Left forelimb (tissue), 1 donor: ENCODE measurements around the gene LRRC71.

Source experiments
- DNase-seq: peaks from one replicate; pipeline ENCODE4 v3.0.0-alpha.2; 2018; ENCODE audit warnings: low spot score

LRRC71 gene

GRCh38 chr1:156947127-156947526 is 26.7 kb downstream of the LRRC71 start:
- DNase-seq: peak; percentile 34

DNA sequence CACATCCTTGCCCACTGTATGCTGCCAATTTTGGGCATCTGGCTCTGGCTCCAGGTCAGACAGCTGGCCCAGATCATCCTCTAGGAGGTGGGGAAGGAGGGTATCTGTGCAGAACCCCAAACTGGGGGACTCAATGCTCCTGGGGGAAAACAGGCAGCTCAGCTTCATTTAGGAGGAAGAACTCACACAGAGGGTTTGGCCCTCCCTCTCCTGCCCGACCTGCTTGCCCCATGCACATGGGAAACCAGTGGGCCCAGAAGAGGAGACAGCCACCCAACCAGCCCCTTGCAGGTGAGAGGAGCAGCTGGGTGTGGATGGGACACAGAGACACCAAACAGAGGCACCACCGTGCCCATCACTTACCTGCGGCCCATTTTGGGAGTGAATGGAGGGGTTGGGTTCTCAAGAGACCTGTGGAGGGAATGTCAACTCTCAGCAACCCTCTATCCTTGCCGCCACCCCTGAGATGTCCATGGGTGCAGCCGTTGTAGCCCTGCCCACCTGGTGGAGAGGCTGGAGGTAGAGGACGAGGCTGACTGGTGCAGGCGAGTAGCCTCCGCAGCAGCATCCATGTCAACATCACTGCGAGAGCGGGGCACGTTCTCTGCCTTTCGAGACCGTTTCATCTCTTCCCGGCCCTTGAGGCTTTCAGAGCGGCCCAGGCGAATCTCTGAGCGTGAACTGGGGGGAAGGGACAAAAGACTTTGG is 27.5 kb downstream of the LRRC71 start:
- peak; percentile 51 for DNase-seq

DNA sequence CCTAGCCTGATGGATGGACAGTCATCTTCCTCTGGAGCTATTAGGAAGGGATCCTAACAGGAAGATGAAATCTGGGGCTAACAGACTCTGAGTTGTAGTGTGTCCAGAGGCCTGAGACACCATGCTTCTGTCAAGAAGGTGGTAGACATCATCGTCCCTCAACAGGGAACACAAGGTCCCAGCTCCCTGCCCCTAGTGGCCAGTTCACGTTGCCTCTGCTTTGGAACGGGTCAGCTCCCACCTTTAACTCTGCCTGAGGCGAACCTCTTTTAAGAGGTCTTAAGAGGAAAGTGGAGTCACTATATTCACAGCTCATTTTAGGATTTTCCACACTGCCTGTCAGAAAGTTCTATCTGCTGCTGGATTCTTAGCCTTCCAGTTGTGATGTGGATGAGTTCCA is 28.3 kb downstream of the LRRC71 start:
- DNase-seq: peak; percentile 8

- no peak for DNase-seq
Measured at GRCh38 chr1:156949127-156949526, 28.7 kb downstream of the LRRC71 start.

GRCh38 chr1:156951371-156951770 is 30.9 kb downstream of the LRRC71 start:
- DNase-seq: no peak

GRCh38 chr1:156953571-156953970 is 33.1 kb downstream of the LRRC71 start:
- DNase-seq: no peak

- no peak for DNase-seq
Measured at GRCh38 chr1:156956333-156956732, 35.9 kb downstream of the LRRC71 start.

DNA sequence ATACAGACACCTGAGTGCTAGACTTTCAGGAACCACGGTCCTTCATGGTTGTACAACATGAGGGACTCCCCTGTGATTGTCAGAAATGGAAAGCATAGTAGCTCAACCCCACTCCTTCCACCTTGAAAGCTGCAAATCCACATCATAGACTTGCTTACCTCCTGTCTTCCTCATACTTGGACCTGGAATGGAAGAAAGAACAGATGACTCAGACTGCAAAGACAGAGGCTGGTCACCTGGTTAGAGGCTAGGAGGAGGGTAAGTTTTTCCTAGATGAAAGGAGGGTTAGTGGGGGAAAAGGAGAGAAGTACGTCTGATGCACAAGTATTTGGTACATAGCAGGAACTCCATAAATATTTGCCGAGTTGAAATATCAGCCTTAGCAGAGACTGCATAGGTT is 37.2 kb downstream of the LRRC71 start:
- DNase-seq: no peak

- no peak for DNase-seq
Measured at GRCh38 chr1:156958247-156958714, 37.8 kb downstream of the LRRC71 start.

- DNase-seq: no peak
Measured at GRCh38 chr1:156959414-156959813, 39.0 kb downstream of the LRRC71 start.

DNA sequence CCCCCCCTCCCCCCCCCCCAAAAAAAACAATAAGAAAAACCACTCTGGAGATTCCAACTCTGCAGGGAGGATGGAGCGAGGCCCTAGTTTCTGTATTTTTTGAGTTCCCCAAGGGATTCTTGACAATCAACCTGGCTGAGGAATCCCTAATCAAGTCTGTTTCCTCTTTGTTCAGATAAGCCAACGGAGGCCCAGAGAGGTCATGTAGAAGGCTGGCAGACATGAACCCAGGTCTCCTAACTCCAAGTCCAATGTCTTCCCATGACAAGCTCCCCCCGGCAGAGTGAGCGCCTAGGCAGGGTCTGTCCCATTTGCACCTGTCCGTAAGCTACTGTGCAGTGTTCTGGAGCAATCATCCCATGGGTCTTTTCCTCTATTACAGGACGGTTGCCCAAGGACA is 39.5 kb downstream of the LRRC71 start:
- DNase-seq: no peak

GRCh38 chr1:156961709-156962108 is 41.3 kb downstream of the LRRC71 start:
- no peak for DNase-seq

GRCh38 chr1:156963621-156964020 is 43.2 kb downstream of the LRRC71 start:
- DNase-seq: peak; percentile 54

GRCh38 chr1:156964441-156964840 is 44.0 kb downstream of the LRRC71 start:
- no peak for DNase-seq

DNA sequence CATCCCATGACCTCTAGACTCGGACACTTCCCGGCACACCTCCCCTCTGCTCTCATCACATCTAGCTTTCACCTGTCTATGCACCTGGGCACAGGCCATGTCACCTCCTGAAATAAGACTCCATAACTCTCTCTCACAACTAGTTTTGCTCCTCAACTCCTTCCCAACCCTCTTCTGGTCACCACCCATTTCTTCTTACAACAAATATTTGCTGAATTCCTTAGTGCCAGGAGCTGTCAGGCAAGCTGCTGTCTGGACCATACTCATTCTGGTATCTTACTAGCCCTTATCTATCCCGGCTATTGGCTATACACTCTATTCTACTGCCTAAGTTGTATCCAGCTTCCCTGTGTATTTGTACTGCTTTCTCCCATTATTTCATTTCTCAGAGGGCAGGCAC is 49.1 kb downstream of the LRRC71 start:
- no peak for DNase-seq

DNA sequence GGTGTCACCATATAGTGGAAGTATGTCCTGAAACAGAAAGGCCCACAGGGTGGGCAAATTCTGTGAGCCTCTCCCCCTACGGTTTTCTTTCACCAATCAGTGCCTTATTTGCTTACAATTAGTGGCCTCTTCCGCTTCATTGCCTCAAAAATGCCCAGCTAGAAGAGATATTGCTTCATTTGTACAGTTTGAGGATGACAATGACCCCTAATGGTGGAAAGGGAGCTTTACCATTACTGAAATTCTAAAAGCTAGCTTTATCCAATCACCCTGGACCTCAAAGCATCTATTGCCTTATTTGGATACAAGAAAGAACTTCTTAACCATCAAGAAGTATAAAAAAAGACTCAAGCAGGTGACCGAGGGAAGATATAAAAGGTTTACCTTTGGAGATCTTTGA is 49.6 kb downstream of the LRRC71 start:
- DNase-seq: no peak

- DNase-seq: no peak
Measured at GRCh38 chr1:156973417-156973816, 53.0 kb downstream of the LRRC71 start.

GRCh38 chr1:156975084-156975483 is 54.7 kb downstream of the LRRC71 start:
- no peak for DNase-seq

GRCh38 chr1:156980551-156980950 is 60.1 kb downstream of the LRRC71 start:
- no peak for DNase-seq
